Peyer's patch (tissue), 4 donors: Measurements from ENCODE around the gene GLI2.

Source experiments
- POLR2A ChIP-seq, 2 donors: fragments of 450-650 bp; IDR thresholded peaks; one replicate each; pipeline ENCODE4 v1.5.1; 2017; ENCODE audit warnings: antibody characterized with exemption in 2 of 2, mild to moderate bottlenecking in 2 of 2, moderate library complexity in 2 of 2
- TF ChIP-seq, protein P1 (sequence below), 6 experiments: fragments of 450-650 bp in 4 of 6; fragments of 200-600 bp in 2 of 6; sonication (generic) in 1 of 6; IDR thresholded peaks; one replicate each; pipeline ENCODE4 v1.5.1; 2017 to 2019; ENCODE audit warnings: antibody characterized with exemption in 6 of 6, mild to moderate bottlenecking in 3 of 6, moderate library complexity in 1 of 6

DNA sequence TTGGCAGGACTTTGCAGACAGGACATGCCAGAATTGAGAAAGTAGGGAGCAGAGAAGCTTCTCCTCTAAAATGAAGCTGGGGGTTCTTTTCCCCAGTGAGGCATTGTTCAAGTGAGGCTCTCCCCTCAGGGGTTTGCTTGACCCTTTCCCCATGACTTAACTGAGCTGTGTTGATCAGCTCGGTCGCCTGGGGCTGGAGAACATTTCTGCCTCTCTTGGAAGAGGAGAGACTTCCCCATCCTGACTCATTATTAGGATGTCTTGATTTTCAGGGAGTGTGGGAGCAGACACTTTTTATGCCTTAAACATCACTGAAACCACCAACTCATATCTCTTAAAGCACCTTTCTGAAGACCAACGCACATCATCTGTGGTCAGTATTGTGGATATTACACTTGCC lies 27.9 kb upstream of the GLI2 start:
- TF ChIP-seq, protein P1, sequence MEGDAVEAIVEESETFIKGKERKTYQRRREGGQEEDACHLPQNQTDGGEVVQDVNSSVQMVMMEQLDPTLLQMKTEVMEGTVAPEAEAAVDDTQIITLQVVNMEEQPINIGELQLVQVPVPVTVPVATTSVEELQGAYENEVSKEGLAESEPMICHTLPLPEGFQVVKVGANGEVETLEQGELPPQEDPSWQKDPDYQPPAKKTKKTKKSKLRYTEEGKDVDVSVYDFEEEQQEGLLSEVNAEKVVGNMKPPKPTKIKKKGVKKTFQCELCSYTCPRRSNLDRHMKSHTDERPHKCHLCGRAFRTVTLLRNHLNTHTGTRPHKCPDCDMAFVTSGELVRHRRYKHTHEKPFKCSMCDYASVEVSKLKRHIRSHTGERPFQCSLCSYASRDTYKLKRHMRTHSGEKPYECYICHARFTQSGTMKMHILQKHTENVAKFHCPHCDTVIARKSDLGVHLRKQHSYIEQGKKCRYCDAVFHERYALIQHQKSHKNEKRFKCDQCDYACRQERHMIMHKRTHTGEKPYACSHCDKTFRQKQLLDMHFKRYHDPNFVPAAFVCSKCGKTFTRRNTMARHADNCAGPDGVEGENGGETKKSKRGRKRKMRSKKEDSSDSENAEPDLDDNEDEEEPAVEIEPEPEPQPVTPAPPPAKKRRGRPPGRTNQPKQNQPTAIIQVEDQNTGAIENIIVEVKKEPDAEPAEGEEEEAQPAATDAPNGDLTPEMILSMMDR (IDR thresholded peaks at IDR 0.05) = no peak
- TF ChIP-seq POLR2A (IDR thresholded peaks at IDR 0.05) = no peak
